ENCODE measurements around the gene OR6K6. TPM values are rescaled to one million over a fixed set of nuclear protein-coding genes. Genes with fewer than 3 reads are reported as not detected.

OR6K6 gene
- total RNA-seq, 6 experiments from 2014 or later, result not detected

DNA sequence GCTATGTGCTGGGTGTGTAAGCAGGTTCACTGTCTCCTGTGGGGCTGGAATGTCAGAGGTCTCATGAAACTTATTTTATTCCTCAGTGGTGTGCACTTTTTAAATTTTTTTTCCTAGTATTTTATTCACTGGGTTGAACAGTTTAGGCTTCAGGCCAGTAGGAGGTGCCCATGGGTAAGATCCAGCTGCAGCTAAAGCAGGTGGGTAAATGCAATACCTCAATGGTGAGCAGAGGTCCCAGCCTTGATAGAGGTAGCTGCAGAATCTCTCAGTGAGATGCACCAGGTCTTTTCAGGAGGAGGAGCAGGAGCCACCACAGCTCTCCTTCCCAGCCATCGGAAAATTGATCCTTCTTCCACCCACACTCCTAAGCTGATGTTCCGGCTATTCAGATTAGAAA, 39.1 kb downstream of the OR6K6 start:
- Histone ChIP-seq H3K4me1 (no peaks in the 10 kb centered on the region), H3K4me3 (no peak overlapping the region), H3K9me3 (no peaks in the 10 kb centered on the region), H3K27ac (no peak overlapping the region), H3K36me3 (no peaks in the 10 kb centered on the region), H3K27me3 (peaks cover 0 to 3% of the 10 kb centered on the region in 2 donors)
- WGBS (ENCODE audit: insufficient coverage, low coverage, low lambda C conversion rate, missing lambda C conversion rate), result no CpG with 5 or more reads among the region's 2 CpGs
- no peak for ATAC-seq
- TF ChIP-seq POLR2A (IDR thresholded peaks at IDR 0.05), result no peak
- TF ChIP-seq, protein P1, sequence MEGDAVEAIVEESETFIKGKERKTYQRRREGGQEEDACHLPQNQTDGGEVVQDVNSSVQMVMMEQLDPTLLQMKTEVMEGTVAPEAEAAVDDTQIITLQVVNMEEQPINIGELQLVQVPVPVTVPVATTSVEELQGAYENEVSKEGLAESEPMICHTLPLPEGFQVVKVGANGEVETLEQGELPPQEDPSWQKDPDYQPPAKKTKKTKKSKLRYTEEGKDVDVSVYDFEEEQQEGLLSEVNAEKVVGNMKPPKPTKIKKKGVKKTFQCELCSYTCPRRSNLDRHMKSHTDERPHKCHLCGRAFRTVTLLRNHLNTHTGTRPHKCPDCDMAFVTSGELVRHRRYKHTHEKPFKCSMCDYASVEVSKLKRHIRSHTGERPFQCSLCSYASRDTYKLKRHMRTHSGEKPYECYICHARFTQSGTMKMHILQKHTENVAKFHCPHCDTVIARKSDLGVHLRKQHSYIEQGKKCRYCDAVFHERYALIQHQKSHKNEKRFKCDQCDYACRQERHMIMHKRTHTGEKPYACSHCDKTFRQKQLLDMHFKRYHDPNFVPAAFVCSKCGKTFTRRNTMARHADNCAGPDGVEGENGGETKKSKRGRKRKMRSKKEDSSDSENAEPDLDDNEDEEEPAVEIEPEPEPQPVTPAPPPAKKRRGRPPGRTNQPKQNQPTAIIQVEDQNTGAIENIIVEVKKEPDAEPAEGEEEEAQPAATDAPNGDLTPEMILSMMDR (IDR thresholded peaks at IDR 0.05), result no peak
- no peak for DNase-seq
- intact Hi-C loops (cut with DNase I), result no loop called here

DNA sequence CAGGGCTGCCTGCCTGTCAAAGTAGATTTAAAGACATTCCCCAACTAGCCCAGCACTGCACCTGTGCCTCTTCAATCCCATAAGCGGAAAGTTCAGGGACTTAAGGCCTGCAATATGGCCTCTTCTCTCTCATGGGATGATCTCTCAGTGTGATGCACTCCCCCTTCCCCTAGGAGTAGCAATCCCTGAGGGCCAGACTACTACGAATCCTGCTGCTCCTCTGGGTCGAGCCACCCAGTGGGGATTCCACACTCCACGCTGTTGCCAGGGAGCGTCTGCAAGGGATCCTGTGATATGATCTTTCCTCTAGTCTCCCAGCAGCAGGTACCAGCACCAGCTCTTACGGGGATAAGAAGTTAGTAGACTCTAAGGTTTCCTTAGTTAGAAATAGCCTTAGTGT, 39.7 kb downstream of the OR6K6 start:
- no peak for ATAC-seq
- intact Hi-C loops (cut with DNase I), result no loop called here
- Histone ChIP-seq H3K4me1 (no peaks in the 10 kb centered on the region), H3K9me3 (no peaks in the 10 kb centered on the region), H3K36me3 (no peaks in the 10 kb centered on the region), H3K27me3 (peaks cover 0 to 3% of the 10 kb centered on the region in 2 donors), H3K4me3 (no peak overlapping the region), H3K27ac (no peak overlapping the region)
- TF ChIP-seq POLR2A (IDR thresholded peaks at IDR 0.05), result no peak
- TF ChIP-seq, protein P1 (IDR thresholded peaks at IDR 0.05), result no peak
- 48% methylated on average over 5 of the region's 6 CpGs for WGBS (ENCODE audit: insufficient coverage, low coverage, low lambda C conversion rate, missing lambda C conversion rate)
- no peak for DNase-seq

DNA sequence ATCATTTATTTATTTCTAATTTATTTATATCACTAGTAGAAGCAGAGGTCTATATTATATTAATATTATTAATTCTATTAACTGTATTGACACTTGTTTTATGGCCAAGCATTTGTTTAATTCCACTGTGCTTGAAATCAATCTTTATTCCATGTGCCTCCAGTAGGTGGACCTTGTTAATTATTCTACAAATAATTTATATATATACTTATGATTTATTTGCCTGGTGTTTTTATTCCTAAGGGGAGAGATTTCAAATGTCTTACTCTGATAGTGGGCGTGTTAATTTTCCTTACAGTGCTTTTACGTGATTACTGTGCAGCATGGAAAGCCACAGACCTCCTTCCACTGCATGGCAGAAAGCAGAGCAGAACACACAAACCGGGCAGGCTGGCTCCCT, 44.0 kb downstream of the OR6K6 start:
- H3K9me3 ChIP-seq, result no peaks in the 10 kb centered on the region
- intact Hi-C loops (cut with DNase I), result no loop called here
- H3K36me3 ChIP-seq, result no peaks in the 10 kb centered on the region
- ATAC-seq (no peak), DNase-seq (no peak)
- TF ChIP-seq, protein P1 (IDR thresholded peaks at IDR 0.05), result no peak
- no peak for TF ChIP-seq POLR2A (IDR thresholded peaks at IDR 0.05)
- no peak overlapping the region for H3K4me3 ChIP-seq
- no peak overlapping the region for H3K27ac ChIP-seq
- WGBS (ENCODE audit: insufficient coverage, low coverage, low lambda C conversion rate, missing lambda C conversion rate), result 37% methylated on average over 3 of the region's 3 CpGs
- H3K4me1 ChIP-seq, result no peaks in the 10 kb centered on the region
- peaks cover 0 to 3% of the 10 kb centered on the region in 2 donors for H3K27me3 ChIP-seq

DNA sequence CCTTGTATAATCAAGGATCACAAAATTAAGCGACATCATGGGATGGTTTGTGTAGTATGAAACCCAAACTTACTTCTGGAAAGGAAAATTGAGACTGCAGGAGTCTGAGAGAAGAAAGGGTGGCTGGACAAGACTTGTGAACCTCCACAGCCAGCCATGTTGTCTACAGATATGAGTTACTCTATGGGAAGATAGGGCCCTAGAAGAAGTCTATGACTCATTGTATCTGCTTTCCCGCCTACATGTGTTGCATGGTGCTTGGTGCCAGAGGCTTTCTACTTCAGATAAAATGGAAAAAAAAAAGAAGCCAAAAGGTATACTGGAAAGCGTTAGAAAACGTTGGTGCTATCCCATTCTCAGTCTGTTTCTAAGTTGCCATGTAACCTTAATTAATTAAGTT, 45.2 kb downstream of the OR6K6 start:
- Histone ChIP-seq H3K4me3 (no peak overlapping the region), H3K27me3 (peaks cover 0 to 3% of the 10 kb centered on the region in 2 donors), H3K36me3 (no peaks in the 10 kb centered on the region), H3K9me3 (no peaks in the 10 kb centered on the region), H3K4me1 (no peaks in the 10 kb centered on the region), H3K27ac (no peak overlapping the region)
- TF ChIP-seq POLR2A (IDR thresholded peaks at IDR 0.05), result no peak
- TF ChIP-seq, protein P1 (IDR thresholded peaks at IDR 0.05), result no peak
- intact Hi-C loops (cut with DNase I), result no loop called here
- ATAC-seq, result no peak
- DNase-seq, result no peak
- 56% methylated on average over 4 of the region's 4 CpGs for WGBS (ENCODE audit: insufficient coverage, low coverage, low lambda C conversion rate, missing lambda C conversion rate)

DNA sequence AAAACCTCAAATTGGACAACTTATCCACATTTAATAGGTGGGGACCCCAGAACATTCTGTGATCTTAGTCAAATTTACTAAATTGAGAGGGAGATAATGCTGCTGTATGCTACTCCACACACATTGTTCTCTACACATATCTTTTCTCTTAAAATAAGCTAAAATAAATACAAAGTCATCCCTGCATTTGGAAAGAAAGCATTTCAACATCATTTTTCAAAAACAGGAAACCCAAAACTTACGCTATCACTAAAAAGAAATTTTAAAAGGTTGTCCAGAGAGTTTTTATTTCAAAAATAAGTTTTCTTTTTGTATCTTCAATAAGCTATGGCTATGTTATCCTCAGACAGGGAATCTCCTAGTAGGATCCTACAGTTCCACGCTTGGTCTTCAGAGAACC, 46.0 kb downstream of the OR6K6 start:
- no peaks in the 10 kb centered on the region for H3K4me1 ChIP-seq
- H3K9me3 ChIP-seq, result no peaks in the 10 kb centered on the region
- TF ChIP-seq POLR2A (IDR thresholded peaks at IDR 0.05), result no peak
- TF ChIP-seq, protein P1 (IDR thresholded peaks at IDR 0.05), result no peak
- intact Hi-C loops (cut with DNase I), result no loop called here
- DNase-seq (no peak), ATAC-seq (no peak)
- no peak overlapping the region for H3K4me3 ChIP-seq
- H3K27me3 ChIP-seq, result peaks cover 0 to 3% of the 10 kb centered on the region in 2 donors
- no peak overlapping the region for H3K27ac ChIP-seq
- 37% methylated on average over 2 of the region's 2 CpGs for WGBS (ENCODE audit: insufficient coverage, low coverage, low lambda C conversion rate, missing lambda C conversion rate)
- no peaks in the 10 kb centered on the region for H3K36me3 ChIP-seq

Measured in right lobe of liver (tissue), 6 donors.